Stimulated activated naive CD4-positive, alpha-beta T cell treated with Interleukin-2 at 50 U/mL for 16 hours (primary cell): ENCODE results near the gene SERBP1.

Source experiments
- DNase-seq: peaks from one replicate; lab custom pipeline; 2025; lab: John Stamatoyannopoulos, UW

Gene SERBP1

GRCh38 chr1:67405473-67406245 is 24.5 kb downstream of the SERBP1 start:
- no peak for DNase-seq

- no peak for DNase-seq
Observed at GRCh38 chr1:67404212-67404620, 26.0 kb downstream of the SERBP1 start.

GRCh38 chr1:67401443-67401842 is 28.8 kb downstream of the SERBP1 start:
- no peak for DNase-seq

- peak; percentile 54 for DNase-seq
Observed at GRCh38 chr1:67400029-67400786, 30.0 kb downstream of the SERBP1 start.

GRCh38 chr1:67399199-67399993 is 30.8 kb downstream of the SERBP1 start:
- no peak for DNase-seq

GRCh38 chr1:67394548-67394947 is 35.7 kb downstream of the SERBP1 start:
- DNase-seq, result no peak

- no peak for DNase-seq
Observed at GRCh38 chr1:67393737-67394136, 36.5 kb downstream of the SERBP1 start.

- no peak for DNase-seq
Observed at GRCh38 chr1:67393240-67393639, 37.0 kb downstream of the SERBP1 start.

GRCh38 chr1:67390041-67390887 is 39.9 kb downstream of the SERBP1 start:
- no peak for DNase-seq

GRCh38 chr1:67383999-67384638 is 46.1 kb downstream of the SERBP1 start:
- DNase-seq, result no peak

- no peak for DNase-seq
Observed at GRCh38 chr1:67382292-67382691, 47.9 kb downstream of the SERBP1 start.

GRCh38 chr1:67381154-67381553 is 49.0 kb downstream of the SERBP1 start:
- DNase-seq, result no peak

- no peak for DNase-seq
Observed at GRCh38 chr1:67377253-67377652, 52.9 kb downstream of the SERBP1 start.

- no peak for DNase-seq
Observed at GRCh38 chr1:67376381-67376780, 53.8 kb downstream of the SERBP1 start.

- DNase-seq, result no peak
Observed at GRCh38 chr1:67372898-67373297, 57.3 kb downstream of the SERBP1 start.

GRCh38 chr1:67372136-67372535 is 58.1 kb downstream of the SERBP1 start:
- DNase-seq, result no peak

- DNase-seq, result no peak
Observed at GRCh38 chr1:67371681-67372080, 58.5 kb downstream of the SERBP1 start.

- no peak for DNase-seq
Observed at GRCh38 chr1:67371043-67371442, 59.2 kb downstream of the SERBP1 start.

GRCh38 chr1:67368046-67368514 is 62.1 kb downstream of the SERBP1 start:
- no peak for DNase-seq

- DNase-seq, result no peak
Observed at GRCh38 chr1:67367370-67368045, 62.7 kb downstream of the SERBP1 start.
